SIG-M5 (cell line): Measurements from ENCODE around the gene TSPEAR.

ENCODE experiments used
- DNase-seq: peaks from one replicate; lab custom pipeline; 2025; lab: John Stamatoyannopoulos, UW

TSPEAR gene

GRCh38 chr21:44720170-44720569 is 8.8 kb upstream of the TSPEAR start:
- DNase-seq = no peak

DNA sequence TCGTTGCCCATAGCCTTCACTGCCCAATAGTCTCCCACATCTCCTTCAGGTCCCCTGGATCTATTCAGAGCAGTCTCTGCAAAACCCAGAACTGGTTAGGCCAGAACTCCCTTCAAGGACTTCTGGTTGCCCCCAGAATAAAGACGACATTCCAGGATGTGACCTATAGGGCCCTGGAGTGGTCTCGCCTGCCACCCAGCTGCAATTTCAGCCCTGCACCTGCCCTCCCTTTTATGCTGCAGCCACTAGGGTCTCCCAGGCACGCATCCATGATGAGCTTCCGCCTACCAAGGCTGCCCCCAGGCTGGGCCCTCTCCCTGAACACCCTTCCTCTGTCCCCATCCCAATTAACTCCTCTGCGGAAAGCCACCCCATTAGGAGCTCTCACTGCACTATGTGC is 7.2 kb upstream of the TSPEAR start:
- no peak for DNase-seq

DNA sequence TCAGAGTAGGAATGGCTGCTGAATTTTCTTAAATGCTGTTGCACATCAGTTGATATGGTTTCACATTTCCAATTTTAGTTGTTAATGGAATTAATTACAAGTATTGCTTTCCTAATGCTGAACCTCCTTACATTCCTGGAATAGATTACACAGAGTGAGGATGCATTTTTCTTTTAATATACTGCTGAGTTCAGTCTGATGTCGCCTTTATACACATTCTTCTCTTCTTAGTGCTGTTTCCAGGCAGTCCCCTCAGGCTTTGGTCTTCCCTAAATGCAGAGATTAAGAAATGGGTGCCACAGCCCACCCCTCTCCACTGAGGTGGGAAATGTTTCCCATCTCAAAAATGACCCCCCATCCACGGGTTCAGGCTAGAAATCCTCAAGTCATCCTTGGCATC is 6.7 kb upstream of the TSPEAR start:
- no peak for DNase-seq

- no peak for DNase-seq
These were observed 5.6 kb upstream of the TSPEAR start for GRCh38 chr21:44716984-44717383.

DNA sequence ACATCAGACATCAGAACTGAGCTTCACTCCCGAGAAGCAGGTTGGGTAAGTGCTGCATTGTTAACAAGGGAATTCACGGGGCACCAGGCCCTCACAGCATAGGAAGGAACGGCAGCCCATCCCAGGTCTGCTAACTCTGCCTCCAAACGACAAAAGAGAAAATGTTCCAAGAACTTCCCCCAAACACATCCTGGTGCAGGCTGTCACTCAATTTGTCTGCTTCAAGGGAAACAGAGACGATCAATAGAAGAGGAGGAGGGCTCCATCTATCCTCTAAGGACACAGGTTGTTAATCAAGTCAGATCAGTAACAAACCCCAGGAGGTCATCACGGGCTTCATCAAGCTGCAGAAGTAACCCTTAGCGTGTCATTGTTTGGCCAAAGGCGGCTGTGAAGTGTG is 3.5 kb upstream of the TSPEAR start:
- no peak for DNase-seq

- DNase-seq = no peak
These were observed 2.5 kb upstream of the TSPEAR start for GRCh38 chr21:44713846-44714245.

DNA sequence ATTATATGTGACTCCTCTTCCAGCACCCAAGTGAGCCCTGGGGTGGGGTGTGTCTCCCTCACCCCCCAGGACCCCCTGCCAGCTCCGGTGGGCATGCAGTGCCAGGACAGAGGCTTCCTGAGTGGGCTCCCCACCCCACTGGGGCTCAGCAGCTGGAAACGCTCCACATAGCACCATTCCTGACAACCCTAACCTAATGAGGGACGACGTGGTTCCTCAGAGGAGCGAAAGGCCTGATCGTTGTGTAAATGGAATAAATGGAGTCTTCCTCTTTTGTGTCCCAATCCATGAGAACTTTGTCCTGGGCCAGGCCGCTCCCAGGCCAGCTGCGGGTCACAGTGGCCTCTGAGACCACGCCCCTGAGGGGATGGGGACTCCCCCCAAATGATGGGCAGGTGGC is 1.8 kb upstream of the TSPEAR start:
- no peak for DNase-seq

DNA sequence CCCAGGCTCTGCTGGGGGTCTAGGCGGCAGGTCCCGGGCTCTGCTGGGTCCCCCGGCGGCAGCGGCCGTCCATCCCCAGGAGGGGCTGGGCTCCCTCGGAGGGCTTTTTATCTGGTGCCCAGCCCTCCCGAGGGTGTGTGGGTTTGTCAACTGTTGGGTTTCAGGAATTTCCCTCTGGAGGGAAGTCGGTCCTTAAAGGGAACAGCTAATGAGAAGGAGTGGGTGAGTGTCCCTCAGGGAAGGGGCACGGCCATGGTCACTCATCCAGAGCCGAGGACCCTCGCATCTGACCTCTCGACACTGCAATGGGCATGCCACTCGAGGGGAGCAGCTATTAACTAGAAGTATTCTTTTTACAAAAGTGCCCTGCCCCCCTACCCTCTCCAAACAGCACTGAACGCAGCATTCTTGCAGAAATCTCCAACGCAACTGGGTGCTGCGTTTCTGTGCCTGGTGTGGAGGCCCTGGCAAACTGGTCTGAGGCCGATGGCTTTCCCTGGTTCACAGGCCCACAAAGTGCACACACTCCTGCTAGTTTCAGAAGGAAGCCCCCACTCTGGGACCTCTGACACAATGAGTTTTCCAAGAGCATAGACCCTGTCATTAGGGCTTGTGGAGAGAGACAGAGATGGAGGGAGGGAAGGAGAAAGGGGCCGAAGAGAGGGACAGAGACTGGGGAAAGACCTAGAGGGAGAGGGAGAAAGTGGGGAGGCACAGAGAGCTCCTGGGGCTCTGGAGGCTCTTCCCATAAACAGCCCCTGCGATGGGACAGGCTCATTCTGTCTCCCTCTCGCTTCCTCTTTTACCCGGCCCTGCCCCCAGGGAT is 1.0 kb upstream of the TSPEAR start:
- DNase-seq = no peak

DNA sequence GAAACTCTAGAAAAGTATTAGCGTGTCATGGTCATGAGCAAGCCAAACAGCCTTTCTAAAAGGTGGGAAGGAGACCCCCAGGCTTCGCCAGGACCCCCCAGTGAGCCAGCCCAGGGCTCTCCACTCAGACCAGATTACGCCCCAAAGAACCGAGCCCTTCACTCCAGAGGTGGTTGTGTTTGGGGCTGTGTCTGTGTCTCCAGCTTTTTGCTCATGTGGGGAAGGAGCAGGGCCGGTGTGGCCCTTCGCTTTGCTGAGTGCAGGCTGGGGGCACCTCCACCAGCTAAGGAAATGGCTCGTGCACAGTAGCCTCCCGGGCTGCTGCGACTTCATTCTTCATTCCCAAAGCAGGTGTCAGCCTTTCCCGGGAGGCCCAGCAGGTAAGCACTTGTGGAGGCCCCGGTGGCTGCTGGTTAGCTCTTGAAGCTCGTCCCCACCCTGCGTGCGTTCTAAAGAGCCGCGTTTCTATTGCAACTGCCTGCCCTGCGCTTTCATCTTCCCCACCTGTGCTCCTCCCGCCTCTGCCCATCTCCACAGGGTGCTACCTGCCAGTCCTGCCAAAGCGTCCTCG is 531 bp downstream of the TSPEAR start:
- DNase-seq = no peak

DNA sequence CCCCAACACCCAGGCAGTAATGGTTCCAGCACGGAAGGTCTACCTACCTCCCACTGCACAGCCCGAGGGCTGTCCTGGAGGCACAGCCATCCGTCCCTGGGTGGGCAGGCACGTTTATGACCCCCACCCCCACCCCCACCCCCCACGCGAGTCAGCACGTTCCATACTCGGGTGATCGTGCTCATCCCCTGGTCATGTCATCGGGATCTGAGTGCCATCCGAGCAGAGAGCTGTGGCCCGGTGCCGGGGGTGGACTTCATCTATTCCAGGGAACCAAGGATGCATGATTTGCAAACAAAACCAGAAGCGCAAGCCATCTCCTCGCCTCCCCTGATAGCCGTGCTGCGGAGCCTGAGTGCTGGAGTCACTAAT is 1.1 kb downstream of the TSPEAR start:
- DNase-seq = no peak

DNA sequence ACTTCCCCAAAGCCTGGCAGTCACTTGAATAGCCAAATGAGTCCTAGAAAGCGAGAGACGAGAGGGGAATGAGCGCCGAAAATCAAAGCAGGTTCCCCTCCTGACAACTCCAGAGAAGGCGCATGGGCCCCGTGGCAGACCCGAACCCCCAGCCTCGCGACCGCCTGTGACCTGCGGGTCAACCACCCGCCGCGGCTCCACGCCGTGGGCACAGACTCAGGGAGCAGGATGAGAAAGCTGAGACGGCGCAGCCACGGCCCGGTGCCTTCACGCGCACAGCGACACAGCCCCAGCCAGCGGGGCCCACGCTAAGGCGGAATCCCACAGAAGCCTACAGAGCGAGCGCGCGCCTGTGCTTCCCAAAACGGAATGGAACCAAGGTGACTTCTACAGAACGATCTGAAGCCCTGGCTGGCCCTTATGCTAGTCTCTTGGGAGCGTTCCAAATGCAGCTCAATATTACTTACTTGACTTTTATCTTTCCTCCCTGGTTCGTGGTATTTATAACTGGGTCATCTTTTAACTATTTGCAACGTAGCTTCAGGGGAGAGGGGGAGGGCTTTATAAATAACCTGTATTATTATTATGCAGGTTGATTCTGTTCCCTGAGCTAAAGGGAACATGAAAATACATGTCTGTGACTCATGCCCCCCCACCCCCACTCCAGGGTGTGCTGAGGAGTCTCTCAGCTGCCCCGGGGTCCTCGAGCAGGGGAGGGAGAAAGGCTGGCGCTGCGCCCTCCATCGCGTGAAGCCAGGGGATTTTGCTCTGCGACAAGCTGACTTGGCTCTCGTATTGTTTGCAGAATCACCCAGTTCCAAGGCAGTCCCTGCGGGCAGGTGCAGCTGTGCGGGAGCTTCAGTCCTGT is 1.7 kb downstream of the TSPEAR start:
- DNase-seq = no peak

GRCh38 chr21:44708866-44709425 is 2.4 kb downstream of the TSPEAR start:
- no peak for DNase-seq

DNA sequence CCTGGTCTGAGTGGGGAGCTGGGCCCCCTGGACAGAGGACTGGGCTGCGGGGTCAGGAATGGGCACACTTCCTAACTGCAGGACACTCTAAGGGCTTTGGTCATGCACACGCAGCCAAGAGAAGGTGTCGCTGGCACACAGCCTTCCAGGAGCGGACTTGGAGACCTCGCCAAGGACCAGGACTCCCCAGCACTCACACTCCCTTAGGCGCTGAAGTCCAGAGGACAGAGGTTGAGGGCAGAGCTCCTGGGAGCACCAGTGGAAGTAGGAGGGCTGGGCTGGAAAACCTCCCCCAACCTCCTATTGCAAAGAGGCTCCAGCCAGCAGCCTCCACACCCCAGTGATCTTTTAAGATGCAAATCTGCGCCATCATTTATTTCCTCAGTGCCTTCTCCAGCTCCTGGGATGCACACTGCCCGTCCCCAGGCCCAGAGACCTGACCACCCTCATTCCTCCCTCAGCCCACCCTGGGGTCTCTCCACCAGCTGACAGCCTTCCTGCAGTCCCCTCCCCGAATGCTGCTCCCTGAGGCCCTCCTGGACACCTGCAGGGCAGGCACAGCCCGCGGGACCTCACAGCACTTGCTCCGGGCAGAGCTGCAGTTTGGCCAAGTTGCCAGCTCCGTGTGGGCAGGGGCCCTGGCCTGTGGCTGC is 3.0 kb downstream of the TSPEAR start:
- DNase-seq = no peak

DNA sequence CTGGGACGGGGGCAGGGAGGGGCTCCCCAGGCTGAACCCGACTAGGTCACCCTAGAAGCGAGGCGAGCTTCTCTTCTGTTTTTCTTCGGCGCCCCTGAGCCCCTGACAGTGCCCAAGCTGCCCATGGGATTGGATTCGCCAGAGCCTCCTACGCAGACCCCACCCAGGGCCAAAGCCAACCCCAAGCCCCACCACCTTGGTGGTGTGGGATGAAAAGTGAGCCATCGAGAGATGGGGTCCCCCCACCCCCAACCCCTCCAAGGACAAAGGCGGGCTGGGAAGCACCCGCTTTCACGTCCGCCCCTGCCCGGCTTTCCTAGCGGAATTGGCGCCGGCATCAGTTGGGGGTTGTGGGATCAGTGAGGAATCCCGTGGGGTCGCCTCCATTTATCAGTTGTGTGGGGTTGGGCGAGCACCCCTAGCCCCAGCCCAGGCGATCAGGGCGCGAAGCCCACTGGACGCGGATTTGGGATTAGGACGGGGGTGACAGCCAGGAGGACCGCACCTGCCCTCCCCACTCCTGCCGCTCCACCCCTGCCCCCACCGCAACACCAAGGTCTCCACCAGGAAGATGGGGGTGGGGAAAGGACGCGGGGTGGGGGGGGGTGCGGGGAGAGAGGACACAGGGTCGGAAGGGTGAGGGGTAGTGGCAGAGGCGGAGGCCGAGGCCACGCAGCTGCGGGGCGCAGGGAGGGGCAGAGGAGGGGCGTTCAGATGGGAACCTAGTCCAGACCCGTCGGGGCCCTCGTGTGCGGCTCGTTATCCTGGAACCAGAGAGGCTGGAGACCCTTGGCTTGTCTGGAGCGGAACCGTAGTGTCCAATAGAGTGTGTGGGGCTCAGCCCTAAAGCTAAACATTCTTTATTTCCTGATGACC is 4.4 kb downstream of the TSPEAR start:
- no peak for DNase-seq

- no peak for DNase-seq
These were observed 5.2 kb downstream of the TSPEAR start for GRCh38 chr21:44706026-44706705.

GRCh38 chr21:44704636-44705001 is 6.8 kb downstream of the TSPEAR start:
- DNase-seq = no peak

GRCh38 chr21:44703731-44704635 is 7.4 kb downstream of the TSPEAR start:
- no peak for DNase-seq

DNA sequence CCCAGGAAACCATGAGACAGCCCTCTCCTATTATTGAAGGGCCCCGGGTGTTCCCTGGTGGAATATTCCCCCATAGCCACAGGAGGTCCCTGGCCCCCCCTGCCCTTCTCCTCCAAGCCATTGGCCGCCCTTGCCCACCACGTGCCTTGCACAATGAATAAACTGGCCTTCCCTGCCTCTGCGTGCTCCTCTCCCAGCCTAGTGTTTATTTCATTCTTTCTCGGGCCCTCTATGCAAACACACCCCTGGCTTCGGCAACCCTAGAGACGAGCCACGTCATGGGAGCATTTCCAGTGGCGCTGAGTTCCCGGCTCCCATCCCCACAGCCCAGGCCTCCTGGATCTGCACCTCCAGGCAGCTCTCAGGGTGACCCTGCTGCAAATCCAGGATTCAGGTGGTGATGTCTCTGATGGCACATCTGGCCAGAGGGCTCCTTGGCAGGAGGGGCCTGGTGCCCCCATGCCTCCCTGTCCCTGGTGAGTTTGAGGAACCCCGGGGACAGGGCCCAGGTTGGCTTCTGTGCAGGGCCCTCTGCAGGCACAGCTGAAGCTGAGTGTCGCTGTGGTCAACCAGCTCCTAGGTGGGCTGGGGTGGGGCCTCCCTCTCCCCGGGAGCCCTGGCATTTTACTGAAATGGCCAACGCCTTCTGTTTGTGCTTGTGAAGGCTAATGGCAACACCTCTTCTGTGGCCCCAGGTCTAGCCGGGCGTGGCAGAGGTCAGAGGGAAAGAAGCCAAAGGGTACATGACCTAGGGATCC is 8.2 kb downstream of the TSPEAR start:
- no peak for DNase-seq
